Testis (tissue), 3 donors: ENCODE results near the gene ATL1. TPM values are rescaled to one million over a fixed set of nuclear protein-coding genes. Genes with fewer than 3 reads are reported as not detected.

Source experiments
- DNase-seq: peaks from one replicate; pipeline ENCODE4 v3.0.0-alpha.2; 2019
- H3K27ac ChIP-seq, 2 donors: fragments of 200-600 bp; sonication (generic); one replicate each; pipeline ENCODE4 v1.5.1; 2019
- H3K27me3 ChIP-seq: fragments of 200-600 bp; sonication (generic); one replicate; pipeline ENCODE4 v1.5.1; 2019
- H3K36me3 ChIP-seq: fragments of 200-600 bp; sonication (generic); one replicate; pipeline ENCODE4 v1.5.1; 2017; ENCODE audit warnings: low read depth; ENCODE audit errors: missing control alignments
- H3K4me1 ChIP-seq: fragments of 200-600 bp; sonication (generic); one replicate; pipeline ENCODE4 v1.5.1; 2019
- H3K4me3 ChIP-seq, 2 donors: fragments of 200-600 bp; sonication (generic); one replicate each; pipeline ENCODE4 v1.5.1; 2017 to 2019
- H3K9me3 ChIP-seq: fragments of 200-600 bp; sonication (generic); one replicate; pipeline ENCODE4 v1.5.1; 2017
- POLR2A ChIP-seq: fragments of 450-650 bp; IDR thresholded peaks from one replicate; pipeline ENCODE4 v1.6.1; 2017; ENCODE audit warnings: antibody characterized with exemption, mild to moderate bottlenecking, moderate library complexity
- WGBS, 2 donors: methylation state at CpG; one replicate each; pipeline ENCODE4 v1.1.5; 2018; 5-methylcytosine and 5-hydroxymethylcytosine counted together
- intact Hi-C: fragments of 100-400 bp; cut with DNase I; formaldehyde crosslinking; loops from one replicate; pipeline ENCODE4 v1.15.1; 2023; ENCODE audit warnings: low total_unique reads
- polyA plus RNA-seq: library from polyadenylated mRNA; stranded (reverse); fragments of 350-450 nt; fragmentation: Illumina TruSeq; extraction: RNeasy Lipid Tissue Mini Kit (QIAGEN cat#74804); gene quantifications from one replicate; pipeline ENCODE4 v1.2.3, GENCODE V29; 2014; ENCODE audit warnings: low read depth, low replicate concordance; ENCODE audit not compliant: insufficient read depth
- total RNA-seq, 2 donors: library from RNA; depleted of rRNA; stranded (reverse); fragments of >200 nt; gene quantifications; one replicate each; pipeline ENCODE4 v1.2.3, GENCODE V29; 2016
- TF ChIP-seq, protein P1 (sequence below), 3 experiments: fragments of 450-650 bp in 2 of 3; fragments of 200-600 bp in 1 of 3; sonication (generic) in 1 of 3; IDR thresholded peaks; one replicate each; pipeline ENCODE4 v1.5.1; 2016 to 2019; ENCODE audit warnings: antibody characterized with exemption in 3 of 3, mild to moderate bottlenecking in 2 of 3, moderate library complexity in 1 of 3

The ATL1 gene
- total and polyA plus RNA-seq, 3 donors from 2014 or later = 10.0 to 25.1 (median 14.4) TPM

DNA sequence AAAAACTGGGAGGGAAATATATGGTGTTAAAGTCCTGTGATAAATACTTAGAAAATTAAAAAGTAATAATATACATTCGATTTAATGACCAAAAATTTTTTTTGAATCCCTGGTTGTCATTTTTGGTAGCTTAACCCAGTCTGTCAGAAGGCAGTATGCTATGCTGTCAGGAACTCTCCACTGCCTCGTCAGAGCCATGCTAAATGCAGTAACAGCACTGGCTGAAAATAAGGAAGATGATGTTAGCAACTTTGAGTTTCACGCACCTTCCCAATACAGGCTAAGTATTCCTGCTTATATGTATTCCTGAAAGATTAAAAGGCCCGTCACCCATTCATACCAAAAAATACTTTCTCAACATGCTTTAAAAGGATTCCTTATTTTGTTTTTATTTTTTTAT, 74.0 kb downstream of the ATL1 start:
- 75 to 79% methylated on average over 4 of the region's 4 CpGs for WGBS, 2 donors
- H3K4me1 ChIP-seq = no peaks in the 10 kb centered on the region
- H3K4me3 ChIP-seq = no peak overlapping the region
- H3K27ac ChIP-seq = no peak overlapping the region
- intact Hi-C loops = no loop called here
- H3K27me3 ChIP-seq = no peaks in the 10 kb centered on the region
- H3K36me3 ChIP-seq = no peaks in the 10 kb centered on the region
- TF ChIP-seq, protein P1, sequence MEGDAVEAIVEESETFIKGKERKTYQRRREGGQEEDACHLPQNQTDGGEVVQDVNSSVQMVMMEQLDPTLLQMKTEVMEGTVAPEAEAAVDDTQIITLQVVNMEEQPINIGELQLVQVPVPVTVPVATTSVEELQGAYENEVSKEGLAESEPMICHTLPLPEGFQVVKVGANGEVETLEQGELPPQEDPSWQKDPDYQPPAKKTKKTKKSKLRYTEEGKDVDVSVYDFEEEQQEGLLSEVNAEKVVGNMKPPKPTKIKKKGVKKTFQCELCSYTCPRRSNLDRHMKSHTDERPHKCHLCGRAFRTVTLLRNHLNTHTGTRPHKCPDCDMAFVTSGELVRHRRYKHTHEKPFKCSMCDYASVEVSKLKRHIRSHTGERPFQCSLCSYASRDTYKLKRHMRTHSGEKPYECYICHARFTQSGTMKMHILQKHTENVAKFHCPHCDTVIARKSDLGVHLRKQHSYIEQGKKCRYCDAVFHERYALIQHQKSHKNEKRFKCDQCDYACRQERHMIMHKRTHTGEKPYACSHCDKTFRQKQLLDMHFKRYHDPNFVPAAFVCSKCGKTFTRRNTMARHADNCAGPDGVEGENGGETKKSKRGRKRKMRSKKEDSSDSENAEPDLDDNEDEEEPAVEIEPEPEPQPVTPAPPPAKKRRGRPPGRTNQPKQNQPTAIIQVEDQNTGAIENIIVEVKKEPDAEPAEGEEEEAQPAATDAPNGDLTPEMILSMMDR (IDR thresholded peaks at IDR 0.05) = no peak
- no peak for TF ChIP-seq POLR2A
- no peak for DNase-seq
- no peaks in the 10 kb centered on the region for H3K9me3 ChIP-seq

DNA sequence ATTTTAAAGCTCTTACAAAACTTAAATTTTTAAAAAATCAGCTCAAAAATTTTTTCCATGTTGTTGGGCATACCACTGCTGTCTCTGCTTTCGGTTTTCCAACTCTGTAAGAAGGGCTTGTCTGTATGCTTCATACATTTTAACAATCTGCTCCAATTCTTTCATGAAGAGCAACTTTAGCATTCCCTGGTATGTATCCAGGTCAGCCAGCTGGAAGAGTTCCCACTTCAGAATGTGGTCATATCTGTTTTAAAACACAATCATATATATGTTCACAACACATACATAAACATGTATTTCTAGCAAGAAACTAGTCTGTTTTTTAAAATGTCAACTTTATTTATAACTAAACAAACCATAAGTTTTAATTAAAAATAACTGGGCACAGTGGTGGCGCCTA, 75.2 kb downstream of the ATL1 start:
- WGBS, 2 donors = 88 to 89% methylated on average over 2 of the region's 2 CpGs
- Histone ChIP-seq H3K27ac (no peak overlapping the region), H3K9me3 (no peaks in the 10 kb centered on the region), H3K4me3 (no peak overlapping the region), H3K27me3 (no peaks in the 10 kb centered on the region), H3K36me3 (no peaks in the 10 kb centered on the region), H3K4me1 (no peaks in the 10 kb centered on the region)
- no peak for DNase-seq
- intact Hi-C loops = no loop called here
- TF ChIP-seq, protein P1 (IDR thresholded peaks at IDR 0.05) = no peak
- no peak for TF ChIP-seq POLR2A

DNA sequence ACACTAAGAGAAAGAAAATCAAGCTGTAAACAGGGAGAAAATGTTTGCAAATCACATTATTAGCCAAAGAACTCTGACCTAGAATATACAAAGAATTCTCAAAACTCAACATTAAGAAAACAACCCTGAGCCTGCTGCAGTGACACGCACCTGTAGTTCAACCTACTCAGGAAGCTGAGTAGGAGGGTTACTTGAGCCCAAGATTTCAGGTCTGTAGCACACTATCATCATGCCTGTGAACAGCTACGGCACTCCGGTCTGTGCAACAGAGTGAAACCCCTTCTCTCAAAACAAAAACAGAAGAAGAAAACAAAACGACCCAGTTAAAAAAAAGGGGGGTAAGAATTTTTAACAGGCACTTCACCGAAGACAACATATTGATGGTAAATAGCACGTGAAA, 87.3 kb downstream of the ATL1 start:
- H3K4me1 ChIP-seq = peaks cover 13% of the 10 kb centered on the region
- TF ChIP-seq, protein P1 (IDR thresholded peaks at IDR 0.05) = no peak
- TF ChIP-seq POLR2A = no peak
- WGBS, 2 donors = 68 to 72% methylated on average over 6 of the region's 6 CpGs

DNA sequence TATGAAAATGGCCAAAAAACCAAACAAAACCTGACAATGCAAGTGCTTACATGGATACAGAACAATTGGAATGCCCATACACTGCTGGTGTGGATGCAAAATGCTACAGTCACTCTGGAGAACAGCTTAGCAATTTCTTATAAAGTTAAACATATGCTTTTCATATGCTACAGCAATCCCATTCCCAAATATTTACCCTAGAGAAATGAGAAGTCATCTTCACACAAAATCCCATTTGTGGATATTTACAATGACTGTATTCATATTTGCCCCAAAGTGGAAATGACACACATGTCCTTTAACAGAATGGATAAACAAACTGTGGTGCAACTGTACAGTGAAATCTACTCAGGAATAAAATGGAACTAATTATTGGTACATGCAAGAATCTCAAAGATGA, 87.8 kb downstream of the ATL1 start:
- Histone ChIP-seq H3K4me3 (no peak overlapping the region), H3K27ac (no peak overlapping the region), H3K4me1 (peaks cover 17% of the 10 kb centered on the region), H3K27me3 (no peaks in the 10 kb centered on the region), H3K9me3 (no peaks in the 10 kb centered on the region), H3K36me3 (no peaks in the 10 kb centered on the region)
- DNase-seq = no peak
- intact Hi-C loops = no loop called here
- TF ChIP-seq, protein P1 (IDR thresholded peaks at IDR 0.05) = no peak
- no peak for TF ChIP-seq POLR2A

More for the DNA sequence above, 87.3 kb downstream of the ATL1 start:
- intact Hi-C loops = no loop called here
- H3K9me3 ChIP-seq = no peaks in the 10 kb centered on the region
- DNase-seq = no peak
- H3K36me3 ChIP-seq = no peaks in the 10 kb centered on the region
- H3K27me3 ChIP-seq = no peaks in the 10 kb centered on the region
- no peak overlapping the region for H3K4me3 ChIP-seq
- no peak overlapping the region for H3K27ac ChIP-seq

DNA sequence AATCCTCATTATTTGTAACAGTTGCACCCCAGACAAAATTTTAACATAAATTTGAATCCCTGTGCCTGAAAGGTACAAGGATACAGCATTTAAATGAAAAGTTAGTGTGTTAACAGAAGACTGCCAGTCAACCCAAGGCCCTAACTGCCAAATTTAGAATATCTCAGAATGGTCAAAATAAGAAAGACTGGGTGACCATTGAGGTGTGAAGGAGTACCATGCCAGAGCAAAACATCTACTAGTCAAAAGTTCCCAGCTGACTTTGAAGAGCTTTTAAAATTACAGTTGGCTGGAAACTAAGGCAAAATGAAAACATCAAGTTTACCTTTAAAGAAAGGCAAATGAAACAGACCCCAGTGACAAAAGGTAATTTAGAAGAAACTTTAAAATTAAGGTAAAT, 89.7 kb downstream of the ATL1 start:
- no peaks in the 10 kb centered on the region for H3K27me3 ChIP-seq
- H3K4me1 ChIP-seq = peaks cover 22% of the 10 kb centered on the region
- H3K36me3 ChIP-seq = no peaks in the 10 kb centered on the region
- no peaks in the 10 kb centered on the region for H3K9me3 ChIP-seq
- TF ChIP-seq, protein P1 (IDR thresholded peaks at IDR 0.05) = no peak
- TF ChIP-seq POLR2A = no peak
- no peak for DNase-seq
- no peak overlapping the region for H3K27ac ChIP-seq
- intact Hi-C loops = no loop called here
- no peak overlapping the region for H3K4me3 ChIP-seq
